Heart right ventricle (tissue), 16 donors: Measurements from ENCODE around the gene SCN7A. TPM values are rescaled to one million over a fixed set of nuclear protein-coding genes. Genes with fewer than 3 reads are reported as not detected.

ENCODE experiments used
- ATAC-seq, 8 donors: fragments of 200-7000 bp; cut with Tn5 transposase; one replicate each; pipeline ENCODE4 v1.9.1; 2020; ENCODE audit warnings: mild to moderate bottlenecking in 8 of 8, moderate library complexity in 8 of 8, moderate number of reproducible peaks in 1 of 8
- DNase-seq, 2 donors: peaks; one replicate each; pipeline ENCODE4 v3.0.0-alpha.2; 2020
- H3K27ac ChIP-seq, 10 donors: fragments of 200-600 bp; sonication (generic) in 2 of 10; one replicate each; pipeline versions ENCODE4 v1.5.0 to v1.8.0; 2020 to 2022; ENCODE audit warnings: mild to moderate bottlenecking in 3 of 10
- H3K27me3 ChIP-seq, 7 donors: fragments of 200-600 bp; one replicate each; pipeline ENCODE4 v1.8.0; 2021 to 2022; ENCODE audit warnings: mild to moderate bottlenecking in 2 of 7
- H3K36me3 ChIP-seq, 9 donors: fragments of 200-600 bp; sonication (generic) in 1 of 9; one replicate each; pipeline versions ENCODE4 v1.5.0 to v1.8.0; 2020 to 2022; ENCODE audit warnings: mild to moderate bottlenecking in 2 of 9
- H3K4me1 ChIP-seq, 9 donors: fragments of 200-600 bp; sonication (generic) in 1 of 9; one replicate each; pipeline versions ENCODE4 v1.5.0 to v1.8.0; 2020 to 2022; ENCODE audit warnings: mild to moderate bottlenecking in 4 of 9
- H3K4me3 ChIP-seq, 10 donors: fragments of 200-600 bp; sonication (generic) in 2 of 10; one replicate each; pipeline versions ENCODE4 v1.5.0 to v1.8.0; 2020 to 2022; ENCODE audit warnings: mild to moderate bottlenecking in 7 of 10, moderate library complexity in 2 of 10
- H3K9me3 ChIP-seq, 11 donors: fragments of 200-600 bp in 10 of 11; sonication (generic) in 2 of 11; one replicate each; pipeline versions ENCODE4 v1.5.0 to v1.8.0; 2013 to 2022; ENCODE audit warnings: mild to moderate bottlenecking in 2 of 11, control low read depth in 1 of 11, moderate library complexity in 1 of 11
- whole genome bisulfite sequencing, 2 donors: extraction: QIAGEN DNeasy Blood & Tissue Kit; methylation state at CpG; one replicate each; pipeline ENCODE4 v1.1.7; 2013; ENCODE audit warnings: inconsistent platforms in 1 of 2; 5-methylcytosine and 5-hydroxymethylcytosine counted together
- intact Hi-C, 10 donors: fragments of 100-400 bp; cut with DNase I; formaldehyde crosslinking; loops; one replicate each; pipeline versions ENCODE4 v1.11.1 to v1.14.2; 2022
- polyA plus RNA-seq, 2 donors: library from polyadenylated mRNA; stranded (reverse); fragments of 200-250 nt; gene quantifications; one replicate each; pipeline ENCODE4 v1.2.3, GENCODE V29; 2013
- total RNA-seq, 10 donors: library from RNA; stranded (reverse); fragmentation: NEBNext Ultra II Directional in 3 of 10; extraction: Animal tissue kit (Norgen Biotek cat#: 25700) in 3 of 10; gene quantifications; one replicate each; pipeline versions ENCODE4 v1.2.1 to v1.2.4, GENCODE V29; 2021 to 2023
- TF ChIP-seq, protein P1 (sequence below), 9 donors: fragments of 200-600 bp; sonication (generic) in 2 of 9; IDR thresholded peaks; one replicate each; pipeline versions ENCODE4 v1.5.0 to v1.8.0; 2021 to 2022; ENCODE audit warnings: antibody characterized with exemption in 9 of 9, mild to moderate bottlenecking in 5 of 9, moderate library complexity in 1 of 9
- donor health status: Arrhythmogenic right ventricular cardiomyopathy.
- donor health status: ischemic (EF 13 %, LVEDD 7.1; RV severe dilation, severe dysfunction).
- donor health status: healthy with polysubstance abuse.
- donor health status: DM: no; HTN: yes; CAD: no.
- donor health status: DM: no; HTN: no; CAD: no.
- donor health status: ischemic (EF 25% LVEDD 6.9; RV normal size, moderate dysfunction).
- donor health status: ischemic (EF 25% LVEDD 5.7; RV mildly dilated, moderate dysfunction).
- donor health status: healthy.
- donor health status: DM: yes; HTN: yes; CAD: no.
- donor health status: Ischemic cardiomyopathy.
- donor health status: ischemic (EF 35%, LVEDD 5.7; RV mildly dilated, moderate dysfunction).
- donor health status: nonischemic (EF 11% LVEDD 7.7; RV severe dilation, severe dysfunction).
- donor health status: DM: yes; HTN: yes; CAD: no.
- donor health status: PGD.
- donor health status: ischemic (EF 29% LVEDD 5.4; RV normal size, mild dysfunction).
- donor health status: nonischemic (EF 23%, LVEDD 6.1; RV moderate dilation, normal function).

Gene SCN7A
- total and polyA plus RNA-seq, 12 donors = 2.4 to 31.2 (median 15.4) TPM

DNA sequence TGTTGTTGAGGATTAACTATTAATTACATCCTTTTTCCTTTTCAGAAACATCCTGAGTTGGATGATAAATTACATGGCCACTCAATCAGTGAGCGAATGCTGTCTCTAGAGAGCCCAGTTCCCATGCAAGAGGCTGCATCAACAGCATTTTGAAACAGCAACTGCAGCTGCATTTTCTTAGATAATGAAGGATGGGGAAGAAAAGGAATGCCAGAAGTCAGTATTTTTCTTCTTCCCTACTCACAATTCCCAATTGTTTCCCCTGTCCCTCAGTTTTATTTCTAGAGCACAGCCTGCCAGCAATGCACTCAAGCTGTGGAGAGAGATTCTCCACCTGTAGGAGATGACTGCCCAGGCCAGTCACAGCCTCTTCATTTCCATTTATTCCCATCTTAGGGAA, 6.9 kb downstream of the SCN7A start:
- TF ChIP-seq, protein P1, sequence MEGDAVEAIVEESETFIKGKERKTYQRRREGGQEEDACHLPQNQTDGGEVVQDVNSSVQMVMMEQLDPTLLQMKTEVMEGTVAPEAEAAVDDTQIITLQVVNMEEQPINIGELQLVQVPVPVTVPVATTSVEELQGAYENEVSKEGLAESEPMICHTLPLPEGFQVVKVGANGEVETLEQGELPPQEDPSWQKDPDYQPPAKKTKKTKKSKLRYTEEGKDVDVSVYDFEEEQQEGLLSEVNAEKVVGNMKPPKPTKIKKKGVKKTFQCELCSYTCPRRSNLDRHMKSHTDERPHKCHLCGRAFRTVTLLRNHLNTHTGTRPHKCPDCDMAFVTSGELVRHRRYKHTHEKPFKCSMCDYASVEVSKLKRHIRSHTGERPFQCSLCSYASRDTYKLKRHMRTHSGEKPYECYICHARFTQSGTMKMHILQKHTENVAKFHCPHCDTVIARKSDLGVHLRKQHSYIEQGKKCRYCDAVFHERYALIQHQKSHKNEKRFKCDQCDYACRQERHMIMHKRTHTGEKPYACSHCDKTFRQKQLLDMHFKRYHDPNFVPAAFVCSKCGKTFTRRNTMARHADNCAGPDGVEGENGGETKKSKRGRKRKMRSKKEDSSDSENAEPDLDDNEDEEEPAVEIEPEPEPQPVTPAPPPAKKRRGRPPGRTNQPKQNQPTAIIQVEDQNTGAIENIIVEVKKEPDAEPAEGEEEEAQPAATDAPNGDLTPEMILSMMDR (IDR thresholded peaks at IDR 0.05) = no peak
- peak in 1 of 2 donors; percentile 34 for DNase-seq
- no peaks in the 10 kb centered on the region for H3K27me3 ChIP-seq
- peak; percentile 37 to 83 (median 76) for ATAC-seq
- peak overlapping the region in 8 of 10 donors; percentile 42 to 70 (median 66) for H3K27ac ChIP-seq
- peaks cover 0 to 15% (median 4%) of the 10 kb centered on the region in 9 donors for H3K4me1 ChIP-seq
- H3K36me3 ChIP-seq = no peaks in the 10 kb centered on the region
- no peaks in the 10 kb centered on the region for H3K9me3 ChIP-seq
- no peak overlapping the region for H3K4me3 ChIP-seq
- intact Hi-C loops = no loop called here
- 43 to 60% methylated on average over 1 of the region's 1 CpG for WGBS, 2 donors

DNA sequence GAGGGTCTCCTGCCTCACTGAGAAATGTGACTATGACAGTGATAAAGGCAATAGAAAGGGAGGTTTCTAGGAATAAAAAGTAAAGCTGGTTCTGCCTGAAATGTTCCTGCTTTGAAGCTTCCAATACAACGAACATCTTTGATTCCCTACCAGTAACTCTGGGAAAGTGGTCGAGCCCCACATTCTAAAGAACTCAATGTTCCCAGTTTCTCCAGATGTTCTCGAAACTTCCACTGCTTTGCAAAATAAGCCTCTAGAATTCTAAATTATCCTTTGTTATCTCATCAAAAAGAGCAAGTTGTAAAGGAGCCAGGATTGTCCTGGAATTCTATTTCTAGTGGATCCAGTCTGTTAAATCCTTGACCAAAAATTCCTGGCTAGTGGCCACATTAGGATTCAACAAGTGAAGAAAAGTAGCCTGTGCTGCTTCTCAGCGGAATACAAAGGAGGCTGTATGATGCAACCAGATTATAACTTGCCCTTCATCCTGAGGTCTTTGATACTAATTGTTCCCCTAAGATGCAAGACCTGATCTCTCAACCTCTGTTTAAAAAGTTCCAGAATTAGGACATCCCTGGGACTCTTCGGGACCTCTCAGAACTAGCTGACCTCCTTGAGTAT, 8.4 kb downstream of the SCN7A start:
- Histone ChIP-seq H3K27ac (peak overlapping the region in 9 of 10 donors; percentile 42 to 77 (median 67)), H3K27me3 (no peaks in the 10 kb centered on the region), H3K9me3 (no peaks in the 10 kb centered on the region), H3K36me3 (peaks cover 0 to 3% (median 0%) of the 10 kb centered on the region in 9 donors), H3K4me1 (peaks cover 0 to 15% (median 4%) of the 10 kb centered on the region in 9 donors), H3K4me3 (no peak overlapping the region)
- WGBS, 2 donors = 52 to 59% methylated on average over 5 of the region's 5 CpGs
- ATAC-seq (peak; percentile 58 to 88 (median 82)), DNase-seq (peak in 1 of 2 donors; percentile 59)
- TF ChIP-seq, protein P1 (IDR thresholded peaks at IDR 0.05) = no peak
- intact Hi-C loops = no loop called here

GRCh38 chr2:166472332-166472731, 21.7 kb downstream of the SCN7A start:
- Histone ChIP-seq H3K9me3 (no peaks in the 10 kb centered on the region), H3K36me3 (peaks cover 0 to 34% (median 0%) of the 10 kb centered on the region in 9 donors), H3K27me3 (no peaks in the 10 kb centered on the region), H3K4me3 (no peak overlapping the region), H3K4me1 (peaks cover 0 to 6% (median 0%) of the 10 kb centered on the region in 9 donors), H3K27ac (no peak overlapping the region)
- intact Hi-C loops = no loop called here
- DNase-seq (no peak), ATAC-seq (no peak)
- TF ChIP-seq, protein P1 (IDR thresholded peaks at IDR 0.05) = no peak
- 87 to 89% methylated on average over 2 of the region's 2 CpGs for WGBS, 2 donors

GRCh38 chr2:166468124-166469024, 25.7 kb downstream of the SCN7A start:
- peaks cover 0 to 47% (median 0%) of the 10 kb centered on the region in 9 donors for H3K36me3 ChIP-seq
- H3K9me3 ChIP-seq = no peaks in the 10 kb centered on the region
- no peak overlapping the region for H3K4me3 ChIP-seq
- H3K4me1 ChIP-seq = peaks cover 0 to 6% (median 0%) of the 10 kb centered on the region in 9 donors
- no peak overlapping the region for H3K27ac ChIP-seq
- H3K27me3 ChIP-seq = no peaks in the 10 kb centered on the region
- 72 to 87% methylated on average over 5 of the region's 5 CpGs for WGBS, 2 donors
- ATAC-seq (no peak), DNase-seq (no peak)
- TF ChIP-seq, protein P1 (IDR thresholded peaks at IDR 0.05) = no peak
- intact Hi-C loops = no loop called here
